ENCODE measurements around the gene RER1.
A peak's percentile ranks its signal among the peaks of the same experiment; 100 is the strongest.
"Not testable (repeated sequence)": the region's sequence is repeated elsewhere in the genome, so short reads cannot be mapped to it uniquely, and the experiment has no call there.

Gene RER1

GRCh38 chr1:2429780-2430591 lies 38.3 kb downstream of the RER1 start:
- DNase-seq (ENCODE audit: low spot score) = peak; percentile 40

- DNase-seq (ENCODE audit: low spot score) = no peak
Observed at GRCh38 chr1:2430592-2430973, 38.9 kb downstream of the RER1 start.

- DNase-seq (ENCODE audit: low spot score) = no peak
Observed at GRCh38 chr1:2431103-2431502, 39.5 kb downstream of the RER1 start.

- DNase-seq (ENCODE audit: low spot score) = no peak
Observed at GRCh38 chr1:2431518-2431917, 39.9 kb downstream of the RER1 start.

GRCh38 chr1:2432441-2432844 lies 40.8 kb downstream of the RER1 start:
- DNase-seq (ENCODE audit: low spot score) = no peak

GRCh38 chr1:2433196-2433595 lies 41.6 kb downstream of the RER1 start:
- no peak for DNase-seq (ENCODE audit: low spot score)

- no peak for DNase-seq (ENCODE audit: low spot score)
Observed at GRCh38 chr1:2433936-2434655, 42.5 kb downstream of the RER1 start.

GRCh38 chr1:2435091-2435490 lies 43.5 kb downstream of the RER1 start:
- DNase-seq (ENCODE audit: low spot score) = no peak

- no peak for DNase-seq (ENCODE audit: low spot score)
Observed at GRCh38 chr1:2435746-2436355, 44.2 kb downstream of the RER1 start.

- no peak for DNase-seq (ENCODE audit: low spot score)
Observed at GRCh38 chr1:2436876-2437275, 45.2 kb downstream of the RER1 start.

- no peak for DNase-seq (ENCODE audit: low spot score)
Observed at GRCh38 chr1:2437617-2438016, 46.0 kb downstream of the RER1 start.

- DNase-seq (ENCODE audit: low spot score) = no peak
Observed at GRCh38 chr1:2438038-2438437, 46.4 kb downstream of the RER1 start.

GRCh38 chr1:2438641-2439040 lies 47.0 kb downstream of the RER1 start:
- DNase-seq (ENCODE audit: low spot score) = no peak

GRCh38 chr1:2439369-2439768 lies 47.7 kb downstream of the RER1 start:
- DNase-seq (ENCODE audit: low spot score) = no peak

- not testable (repeated sequence) for DNase-seq (ENCODE audit: low spot score)
Observed at GRCh38 chr1:2440346-2440745, 48.7 kb downstream of the RER1 start.

GRCh38 chr1:2441746-2442145 lies 50.1 kb downstream of the RER1 start:
- no peak for DNase-seq (ENCODE audit: low spot score)

- no peak for DNase-seq (ENCODE audit: low spot score)
Observed at GRCh38 chr1:2442661-2443060, 51.0 kb downstream of the RER1 start.

- DNase-seq (ENCODE audit: low spot score) = no peak
Observed at GRCh38 chr1:2443277-2444137, 51.9 kb downstream of the RER1 start.

- no peak for DNase-seq (ENCODE audit: low spot score)
Observed at GRCh38 chr1:2444138-2444591, 52.5 kb downstream of the RER1 start.

GRCh38 chr1:2445162-2445822 lies 53.7 kb downstream of the RER1 start:
- no peak for DNase-seq (ENCODE audit: low spot score)

- no peak for DNase-seq (ENCODE audit: low spot score)
Observed at GRCh38 chr1:2445823-2446215, 54.2 kb downstream of the RER1 start.

GRCh38 chr1:2446394-2446793 lies 54.8 kb downstream of the RER1 start:
- no peak for DNase-seq (ENCODE audit: low spot score)
